ENCODE measurements around the gene YTHDF1. TPM values are rescaled to one million over a fixed set of nuclear protein-coding genes. Genes with fewer than 3 reads are reported as not detected.
A peak's percentile ranks its signal among the peaks of the same experiment; 100 is the strongest.

YTHDF1 gene
- total and polyA plus RNA-seq, 11 donors, result 14.7 to 38.2 (median 22.5) TPM

DNA sequence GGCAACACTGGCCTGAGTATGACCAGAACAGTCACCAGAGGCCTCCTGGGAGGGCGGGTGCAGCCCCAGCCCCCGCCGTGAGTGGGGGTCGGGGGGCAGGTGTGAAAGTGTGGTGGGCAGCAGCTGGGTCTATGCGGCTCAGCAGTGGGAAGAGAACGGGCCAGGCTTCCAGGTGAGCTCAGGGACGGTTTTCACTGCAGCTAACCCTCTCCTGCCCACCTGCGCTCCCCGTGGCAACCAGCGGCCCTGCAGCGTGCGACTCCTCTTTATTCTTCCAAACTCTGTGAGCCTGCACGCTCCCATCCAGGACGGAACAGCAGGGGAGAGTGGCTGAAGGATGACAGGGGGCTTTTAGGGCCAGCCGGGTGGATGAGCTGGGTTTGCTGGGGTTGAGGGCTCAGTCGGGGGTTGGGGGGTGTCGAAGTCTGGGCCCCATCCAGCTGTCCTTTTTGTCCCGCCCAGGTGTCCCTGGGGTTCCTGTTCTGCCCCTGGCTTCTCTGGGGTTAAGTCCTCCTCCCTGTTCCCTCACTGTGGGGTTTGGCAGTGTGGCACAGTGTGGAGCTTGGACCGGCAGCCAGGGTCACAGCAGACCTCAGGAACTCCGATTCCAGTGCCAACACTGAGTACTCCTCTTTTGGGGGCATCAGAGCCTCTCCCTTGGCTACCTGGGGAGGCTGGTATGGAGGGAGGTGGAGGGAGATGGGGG is 18.9 kb upstream of the YTHDF1 start:
- TF ChIP-seq, protein P1, sequence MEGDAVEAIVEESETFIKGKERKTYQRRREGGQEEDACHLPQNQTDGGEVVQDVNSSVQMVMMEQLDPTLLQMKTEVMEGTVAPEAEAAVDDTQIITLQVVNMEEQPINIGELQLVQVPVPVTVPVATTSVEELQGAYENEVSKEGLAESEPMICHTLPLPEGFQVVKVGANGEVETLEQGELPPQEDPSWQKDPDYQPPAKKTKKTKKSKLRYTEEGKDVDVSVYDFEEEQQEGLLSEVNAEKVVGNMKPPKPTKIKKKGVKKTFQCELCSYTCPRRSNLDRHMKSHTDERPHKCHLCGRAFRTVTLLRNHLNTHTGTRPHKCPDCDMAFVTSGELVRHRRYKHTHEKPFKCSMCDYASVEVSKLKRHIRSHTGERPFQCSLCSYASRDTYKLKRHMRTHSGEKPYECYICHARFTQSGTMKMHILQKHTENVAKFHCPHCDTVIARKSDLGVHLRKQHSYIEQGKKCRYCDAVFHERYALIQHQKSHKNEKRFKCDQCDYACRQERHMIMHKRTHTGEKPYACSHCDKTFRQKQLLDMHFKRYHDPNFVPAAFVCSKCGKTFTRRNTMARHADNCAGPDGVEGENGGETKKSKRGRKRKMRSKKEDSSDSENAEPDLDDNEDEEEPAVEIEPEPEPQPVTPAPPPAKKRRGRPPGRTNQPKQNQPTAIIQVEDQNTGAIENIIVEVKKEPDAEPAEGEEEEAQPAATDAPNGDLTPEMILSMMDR (IDR thresholded peaks at IDR 0.05), result peak in 7 of 12 donors; percentile 10 to 46 (median 23)
- TF ChIP-seq POLR2A (IDR thresholded peaks at IDR 0.05), result no peak
- Histone ChIP-seq H3K4me1 (peaks cover 0 to 11% (median 0%) of the 10 kb centered on the region in 12 donors), H3K36me3 (no peaks in the 10 kb centered on the region), H3K4me3 (no peak overlapping the region), H3K27ac (no peak overlapping the region), H3K9me3 (no peaks in the 10 kb centered on the region), H3K27me3 (peaks cover 0 to 33% (median 8%) of the 10 kb centered on the region in 9 donors)
- no peak for ATAC-seq
- 13 to 21% (median 14%) methylated on average over 11 to 20 of the region's 20 CpGs for WGBS, 4 donors
- intact Hi-C loops (cut with DNase I), result loop anchor here in 3 of 10 donors (5.0 to 10.0 kb wide), 2 partner anchors 178 to 180 kb away; no protein-coding TSS in a partner anchor
- no peak for DNase-seq

DNA sequence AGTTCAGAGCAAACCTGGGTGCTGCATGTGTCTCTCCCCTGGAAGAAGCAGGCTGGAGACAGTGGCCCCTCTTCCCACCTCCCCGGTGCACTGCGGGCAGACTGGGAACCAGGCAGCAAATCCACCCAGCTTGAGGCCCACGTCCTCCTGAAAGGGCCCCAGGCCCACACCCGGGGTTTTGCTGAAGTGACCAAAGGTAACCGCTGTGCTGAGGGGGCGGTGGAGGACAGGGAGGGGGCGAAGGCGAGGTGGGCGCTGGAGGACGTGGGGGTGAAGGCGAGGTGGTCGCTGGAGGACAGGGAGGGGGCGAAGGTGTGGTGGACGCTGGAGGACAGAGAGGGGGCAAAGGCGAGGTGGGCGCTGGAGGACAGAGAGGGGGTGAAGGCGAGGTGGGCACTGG is 18.0 kb upstream of the YTHDF1 start:
- DNase-seq, result no peak
- H3K4me1 ChIP-seq, result peaks cover 0 to 11% (median 0%) of the 10 kb centered on the region in 12 donors
- H3K27me3 ChIP-seq, result peaks cover 0 to 33% (median 8%) of the 10 kb centered on the region in 9 donors
- no peak overlapping the region for H3K4me3 ChIP-seq
- H3K9me3 ChIP-seq, result no peaks in the 10 kb centered on the region
- no peaks in the 10 kb centered on the region for H3K36me3 ChIP-seq
- no peak overlapping the region for H3K27ac ChIP-seq
- WGBS, 4 donors, result 82 to 85% (median 83%) methylated on average over 17 of the region's 17 CpGs
- no peak for TF ChIP-seq POLR2A (IDR thresholded peaks at IDR 0.05)
- TF ChIP-seq, protein P1 (IDR thresholded peaks at IDR 0.05), result no peak
- intact Hi-C loops (cut with DNase I), result loop anchor here in 3 of 10 donors (5.0 to 10.0 kb wide), 2 partner anchors 177 to 179 kb away; no protein-coding TSS in a partner anchor
- no peak for ATAC-seq

DNA sequence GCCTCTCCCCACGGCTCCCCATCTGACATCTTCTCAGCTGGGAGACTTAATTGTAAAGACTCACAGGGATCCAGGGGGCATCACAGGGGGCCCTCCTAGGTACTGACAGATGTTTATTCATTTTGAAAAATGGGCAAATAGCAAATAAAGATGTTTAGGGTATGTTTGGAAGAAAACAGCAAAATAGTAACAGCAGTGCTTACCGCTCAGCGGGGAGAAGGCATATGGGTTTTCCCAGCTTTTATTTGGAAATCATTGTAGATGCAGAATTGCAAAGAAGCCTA is 17.1 kb upstream of the YTHDF1 start:
- 60 to 80% (median 67%) methylated on average over 3 of the region's 3 CpGs for WGBS, 4 donors
- peaks cover 0 to 11% (median 0%) of the 10 kb centered on the region in 12 donors for H3K4me1 ChIP-seq
- no peaks in the 10 kb centered on the region for H3K9me3 ChIP-seq
- intact Hi-C loops (cut with DNase I), result loop anchor here in 3 of 10 donors (5.0 to 10.0 kb wide), 2 partner anchors 176 to 178 kb away; no protein-coding TSS in a partner anchor
- no peaks in the 10 kb centered on the region for H3K36me3 ChIP-seq
- no peak overlapping the region for H3K27ac ChIP-seq
- ATAC-seq (no peak), DNase-seq (no peak)
- peaks cover 0 to 33% (median 8%) of the 10 kb centered on the region in 9 donors for H3K27me3 ChIP-seq
- no peak overlapping the region for H3K4me3 ChIP-seq
- TF ChIP-seq POLR2A (IDR thresholded peaks at IDR 0.05), result no peak
- TF ChIP-seq, protein P1 (IDR thresholded peaks at IDR 0.05), result no peak

DNA sequence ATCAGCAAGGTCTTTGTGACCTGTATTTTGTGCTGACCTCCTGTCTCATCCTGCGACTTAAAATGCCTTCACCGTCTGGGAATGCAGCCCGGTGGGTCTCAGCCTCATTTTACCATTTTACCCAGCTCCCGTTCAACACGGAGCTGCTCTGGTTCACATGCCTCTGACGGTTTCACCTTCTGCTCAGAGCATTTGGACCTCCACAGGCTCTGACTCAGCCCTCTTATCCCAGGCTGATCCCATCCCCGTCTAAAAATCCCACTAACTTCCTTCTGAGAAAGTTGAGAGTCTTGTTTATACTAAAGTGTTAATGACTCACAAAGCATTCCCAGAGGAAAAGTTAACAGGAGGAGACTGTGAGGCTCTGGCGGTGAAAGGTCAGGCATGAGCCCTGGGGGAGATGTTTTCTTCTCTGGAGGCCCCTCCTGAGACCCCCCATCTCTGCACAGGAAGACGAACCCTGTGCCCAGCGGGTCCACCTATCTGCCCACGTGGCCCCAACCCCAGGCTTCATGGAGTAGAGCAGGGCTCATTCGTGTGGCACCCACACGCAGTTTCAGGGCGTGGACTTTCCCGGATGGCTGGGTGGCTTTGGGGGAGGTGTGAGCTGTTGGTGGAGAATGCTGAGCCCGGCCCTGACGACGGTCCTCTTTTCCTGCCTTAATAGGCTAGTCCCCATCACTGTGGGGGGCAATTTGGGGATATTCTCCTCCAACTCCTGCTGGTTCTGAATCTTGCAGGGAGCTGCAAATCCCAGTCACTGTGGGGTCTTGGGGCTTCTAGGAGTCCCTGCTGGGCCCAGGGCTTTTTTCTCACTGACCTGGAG is 16.5 kb upstream of the YTHDF1 start:
- TF ChIP-seq, protein P1 (IDR thresholded peaks at IDR 0.05), result no peak
- no peak for TF ChIP-seq POLR2A (IDR thresholded peaks at IDR 0.05)
- H3K4me1 ChIP-seq, result peaks cover 0 to 11% (median 0%) of the 10 kb centered on the region in 12 donors
- no peak overlapping the region for H3K27ac ChIP-seq
- H3K9me3 ChIP-seq, result no peaks in the 10 kb centered on the region
- DNase-seq, result no peak
- H3K36me3 ChIP-seq, result no peaks in the 10 kb centered on the region
- intact Hi-C loops (cut with DNase I), result loop anchor here in 3 of 10 donors (5.0 to 10.0 kb wide), 2 partner anchors 175 to 178 kb away; no protein-coding TSS in a partner anchor
- peaks cover 0 to 33% (median 8%) of the 10 kb centered on the region in 9 donors for H3K27me3 ChIP-seq
- H3K4me3 ChIP-seq, result no peak overlapping the region
- ATAC-seq, result peak in 1 of 4 donors; percentile 54
- WGBS, 4 donors, result 43 to 56% (median 47%) methylated on average over 10 to 18 of the region's 18 CpGs
